ENCODE data around the gene DCXR.
A peak's percentile ranks its signal among the peaks of the same experiment; 100 is the strongest.

Gene DCXR

DNA sequence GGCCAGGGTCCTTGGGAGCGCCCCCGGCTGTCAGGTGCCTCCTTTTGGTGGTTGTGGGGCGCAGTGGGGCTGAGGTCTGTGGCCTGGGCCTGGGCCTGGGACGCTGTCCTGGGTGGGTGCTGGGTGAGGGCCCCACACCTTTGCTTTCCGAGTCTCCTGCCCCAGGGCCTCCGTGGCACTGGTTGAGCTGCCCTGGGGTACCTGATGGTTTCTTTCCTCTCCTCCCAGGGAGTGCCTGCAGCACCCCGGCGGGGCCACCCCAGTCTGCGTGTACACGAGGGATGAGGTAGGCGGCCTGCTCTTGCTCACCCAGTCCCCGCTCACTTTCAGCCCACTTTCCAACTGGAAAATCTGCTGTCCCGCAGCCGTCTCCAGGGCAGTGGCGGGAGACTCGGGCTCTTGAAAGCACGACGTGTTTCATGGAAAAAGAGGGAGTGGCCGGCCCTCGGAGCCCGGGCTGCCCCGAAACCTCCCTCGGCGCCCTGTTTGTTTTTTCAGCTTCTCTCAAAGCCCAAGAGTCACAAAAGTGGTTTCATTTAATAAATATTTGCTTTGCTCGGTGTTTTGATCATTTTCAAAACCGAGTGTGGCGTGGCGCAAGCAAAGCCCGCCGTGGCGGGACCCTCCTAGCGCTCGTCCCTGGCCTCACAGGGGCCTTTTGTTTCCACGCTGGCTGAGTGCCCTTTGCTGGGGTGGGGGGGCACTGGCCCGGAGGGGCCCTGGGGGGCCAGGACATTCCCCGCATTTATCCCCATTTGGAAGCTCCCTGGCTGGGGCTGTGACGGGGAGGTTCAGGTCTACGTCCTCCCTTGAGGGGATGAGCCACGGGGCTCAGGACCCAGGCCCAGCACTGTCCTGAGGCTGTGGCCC lies 42.7 kb downstream of the DCXR start:
- DNase-seq = no peak

DNA sequence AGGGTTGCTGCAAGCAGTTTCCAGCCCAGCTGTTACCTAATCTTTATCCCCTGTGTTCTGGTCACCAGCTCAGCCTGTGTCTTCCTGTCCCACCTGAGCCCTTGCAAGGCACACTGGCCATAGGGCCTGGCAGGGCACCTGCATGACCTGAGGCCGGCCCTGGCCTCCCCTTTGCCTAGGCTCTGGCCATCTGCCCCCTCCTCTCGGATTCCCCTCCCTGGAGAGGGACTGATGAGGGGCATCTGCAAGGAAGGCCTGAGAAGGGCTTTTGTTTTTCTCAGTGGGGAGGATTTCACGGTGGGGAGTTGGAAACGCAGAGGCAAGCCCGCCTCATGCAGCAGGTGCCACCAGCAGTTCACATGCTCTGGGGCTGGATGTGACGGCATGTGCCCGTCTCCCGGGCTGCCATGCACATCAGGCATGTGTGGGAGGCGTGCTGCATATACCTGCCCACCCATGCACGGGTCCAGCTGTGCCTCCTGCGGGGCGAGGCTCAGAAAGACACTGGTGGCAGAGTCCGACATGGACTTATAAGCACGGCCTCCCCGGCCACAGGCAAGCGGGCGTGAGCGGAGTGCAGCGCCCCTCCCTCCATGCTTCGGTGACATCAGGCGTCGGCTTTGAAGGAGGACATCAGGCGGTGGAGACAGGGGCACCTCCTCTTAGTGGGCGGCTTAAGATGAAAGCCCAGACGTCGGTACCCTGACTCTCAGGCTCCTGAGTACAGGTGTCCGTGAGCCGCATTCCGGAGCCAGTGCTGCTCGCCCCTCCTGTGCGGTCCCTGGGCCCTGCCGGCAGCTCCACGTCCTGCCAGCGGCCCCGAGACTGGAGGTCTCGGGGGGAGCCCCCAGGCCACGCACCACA lies 43.5 kb downstream of the DCXR start:
- DNase-seq = no peak

DNA sequence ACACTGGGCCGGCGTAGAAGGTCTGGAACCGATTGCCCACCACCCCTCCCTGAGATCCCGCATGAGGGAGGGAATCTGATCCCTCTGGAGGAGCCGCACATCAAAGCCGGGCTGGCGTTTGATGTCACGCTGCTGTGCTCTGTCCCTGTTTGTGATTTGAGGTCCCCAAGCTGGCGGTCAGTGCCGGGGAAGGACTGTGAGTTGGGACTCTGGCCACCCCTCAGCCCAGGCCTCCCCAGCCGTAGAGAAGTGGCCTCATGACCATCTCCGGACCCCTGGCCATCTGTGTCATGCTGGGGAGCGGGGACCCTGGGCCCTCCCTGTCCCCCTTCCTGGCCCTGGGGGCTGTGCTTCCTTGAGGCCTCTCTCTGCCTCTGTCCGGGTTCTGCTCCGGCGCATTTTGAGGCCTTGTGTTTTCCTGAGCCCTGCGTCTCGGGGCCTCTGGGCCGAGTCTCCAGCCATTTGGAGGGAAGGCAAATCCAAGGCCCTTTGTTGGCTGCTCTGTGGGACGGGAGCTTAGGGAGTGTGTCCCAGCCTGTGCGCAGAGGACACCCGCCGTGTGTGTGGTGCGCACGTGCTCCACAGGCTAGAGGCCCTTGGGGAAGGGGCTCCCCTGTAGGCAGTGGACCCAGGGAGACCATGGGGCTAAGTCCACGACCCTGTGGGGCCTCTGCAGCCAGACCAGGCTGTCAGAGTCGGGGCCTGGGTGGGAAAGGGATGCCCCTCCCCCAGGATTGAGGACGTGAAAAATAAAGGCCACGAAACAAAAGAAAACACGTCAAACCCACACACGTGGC lies 45.0 kb downstream of the DCXR start:
- no peak for DNase-seq

DNA sequence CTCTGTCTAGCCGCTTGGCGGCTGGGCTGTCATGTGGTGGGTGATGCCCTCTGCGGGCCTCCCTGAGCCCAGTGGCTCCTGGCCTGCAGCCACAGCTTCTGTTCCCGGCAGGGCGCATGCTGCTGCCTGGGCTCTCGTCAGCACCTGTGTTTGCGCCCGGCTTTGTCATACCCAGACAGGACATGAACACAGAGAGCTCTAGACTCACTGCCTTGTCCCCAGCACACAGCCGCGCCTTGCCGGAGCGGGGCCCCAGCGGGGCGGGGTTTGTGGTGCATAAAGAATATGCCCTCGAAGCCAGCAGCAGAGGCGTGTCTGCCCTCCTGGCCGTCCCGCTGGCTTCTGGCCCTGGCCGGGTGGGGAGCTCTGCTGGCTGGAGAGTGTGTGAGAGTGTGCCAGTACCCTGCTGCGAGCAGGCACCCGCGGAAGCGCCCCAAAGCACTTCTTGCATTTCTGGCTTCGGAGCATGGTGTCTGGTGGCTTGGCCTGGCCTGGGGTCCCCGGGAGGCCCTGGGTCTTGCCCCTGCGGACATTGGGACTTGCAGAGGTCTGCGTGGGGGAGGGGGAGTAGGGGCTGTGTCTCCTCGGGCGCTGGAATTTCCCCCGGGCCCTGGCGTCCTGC lies 45.7 kb downstream of the DCXR start:
- peak; percentile 24 for DNase-seq

DNA sequence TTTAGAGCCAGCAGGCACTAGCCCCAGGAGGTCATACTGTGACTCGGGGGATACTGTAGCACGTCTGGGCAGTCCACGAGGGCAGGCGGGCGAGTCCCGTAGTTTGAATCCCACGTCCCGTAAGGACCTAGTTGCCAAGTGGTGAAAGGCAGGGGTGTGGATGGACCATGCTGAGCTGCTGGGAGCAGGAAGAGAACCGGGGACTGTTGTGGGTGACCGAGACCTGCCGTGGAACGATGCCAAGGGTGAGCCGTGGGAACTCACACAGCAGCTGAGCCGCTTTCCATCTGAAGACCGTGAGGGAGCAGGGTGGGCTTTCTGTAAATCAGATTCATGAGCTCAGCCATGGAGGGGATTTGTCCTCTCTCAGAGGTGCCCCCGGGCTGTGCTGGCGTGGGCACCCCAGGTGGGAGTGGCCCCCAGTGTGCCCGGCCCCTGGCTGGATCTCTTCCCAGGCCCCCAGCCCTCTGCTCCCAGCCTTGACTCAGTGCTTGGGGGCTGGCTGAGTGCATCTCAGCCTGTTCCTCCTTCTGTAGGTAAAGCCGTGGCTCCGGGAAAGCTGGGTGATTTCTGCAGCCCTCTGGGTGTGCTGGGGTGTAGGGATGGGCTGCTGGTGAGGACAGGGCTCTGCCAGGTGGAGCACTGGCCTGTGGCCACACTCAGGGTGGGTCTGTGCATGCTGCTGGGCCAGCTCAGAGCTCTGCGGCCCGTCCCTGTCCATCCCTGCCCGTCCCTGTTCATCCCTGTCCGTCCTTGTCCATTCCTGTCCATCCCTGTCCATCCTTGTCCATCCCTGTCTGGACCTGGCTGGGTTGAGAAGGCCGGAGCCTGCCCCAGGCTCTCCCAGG lies 46.4 kb downstream of the DCXR start:
- no peak for DNase-seq

DNA sequence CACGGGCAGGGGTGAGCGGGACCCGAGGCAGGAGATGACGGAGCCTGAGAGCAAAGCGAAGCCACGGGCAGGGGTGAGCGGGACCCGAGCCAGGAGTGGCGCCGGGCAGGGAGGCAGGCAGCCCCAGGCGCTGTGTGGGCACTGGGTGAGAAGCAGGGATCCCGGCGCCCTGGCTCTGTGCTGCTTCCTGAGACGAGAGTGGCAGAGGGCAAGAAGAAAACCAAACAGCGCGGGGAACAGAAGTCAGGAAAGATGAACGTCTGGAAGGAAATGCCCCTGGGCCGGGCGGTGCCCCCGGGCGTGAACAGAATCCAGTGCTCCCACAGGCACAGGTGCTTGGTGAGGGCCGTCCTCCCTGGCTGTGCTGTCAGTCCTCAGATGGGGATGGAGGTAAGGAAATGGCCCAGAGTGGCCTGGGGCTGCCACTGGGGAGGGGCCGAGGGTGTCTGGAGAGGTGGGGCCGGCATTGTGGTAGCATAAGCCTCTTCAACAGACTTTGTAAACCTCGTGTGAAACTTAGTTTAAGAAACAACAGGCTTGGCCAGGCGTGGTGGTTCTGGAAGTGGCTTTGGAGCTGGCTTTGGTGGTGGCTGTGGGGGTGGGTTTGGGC lies 50.2 kb downstream of the DCXR start:
- DNase-seq = no peak

DNA sequence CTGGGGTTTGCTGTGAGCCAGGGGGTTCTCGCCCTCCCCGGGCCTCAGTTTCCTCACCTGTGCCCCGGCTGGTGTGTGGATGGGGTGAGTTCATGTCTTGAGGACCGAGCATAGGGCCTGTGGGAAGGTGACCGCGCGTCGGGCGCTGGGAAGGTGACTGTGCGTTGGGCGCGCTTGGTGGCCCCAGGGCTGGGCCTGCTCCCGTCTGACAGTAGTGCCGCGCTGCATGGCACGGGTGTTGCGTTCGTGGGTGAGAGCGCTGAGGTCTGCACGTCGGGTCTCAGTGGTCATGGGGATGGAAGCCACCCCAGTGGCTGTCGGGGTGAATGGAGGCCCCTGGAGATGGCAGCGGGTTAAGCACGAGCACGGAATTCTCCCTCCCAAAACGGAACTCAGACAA lies 50.9 kb downstream of the DCXR start:
- no peak for DNase-seq

Measured in NCI-H2171 (cell line).